Urinary bladder (tissue), 4 donors: ENCODE measurements around the gene FOXRED2. TPM values are rescaled to one million over a fixed set of nuclear protein-coding genes. Genes with fewer than 3 reads are reported as not detected.

Source experiments
- DNase-seq: peaks from one replicate; pipeline ENCODE4 v3.0.0-alpha.2; 2015; ENCODE audit errors: extremely low spot score
- H3K27ac ChIP-seq: one replicate; pipeline ENCODE4 v1.5.1; 2013; ENCODE audit warnings: low read depth, mild to moderate bottlenecking, moderate library complexity
- H3K36me3 ChIP-seq: one replicate; pipeline ENCODE4 v1.6.1; 2013; ENCODE audit warnings: mild to moderate bottlenecking, moderate library complexity; ENCODE audit not compliant: insufficient read depth
- H3K4me1 ChIP-seq: one replicate; pipeline ENCODE4 v1.6.1; 2013; ENCODE audit warnings: mild to moderate bottlenecking, moderate library complexity; ENCODE audit not compliant: insufficient read depth
- H3K4me3 ChIP-seq: one replicate; pipeline ENCODE4 v1.5.1; 2013; ENCODE audit warnings: low read depth, low read length
- WGBS: extraction: QIAGEN DNeasy Blood & Tissue Kit; methylation state at CpG from one replicate; pipeline ENCODE4 v1.1.7; 2013; 5-methylcytosine and 5-hydroxymethylcytosine counted together
- polyA plus RNA-seq: library from polyadenylated mRNA; stranded (reverse); fragments of 200-250 nt; gene quantifications from one replicate; pipeline ENCODE4 v1.2.3, GENCODE V29; 2013
- total RNA-seq: library from RNA; depleted of rRNA; stranded (reverse); fragments of >200 nt; gene quantifications from one replicate; pipeline ENCODE4 v1.2.3, GENCODE V29; 2014
- donor health status: healthy with polysubstance abuse.
- donor health status: healthy.

FOXRED2 gene
- total and polyA plus RNA-seq, 2 donors = 9.9 to 10.9 TPM

GRCh38 chr22:36470994-36471331, 35.9 kb downstream of the FOXRED2 start:
- DNase-seq = no peak
- H3K4me1 ChIP-seq = no peaks in the 10 kb centered on the region
- 43% methylated on average over 10 of the region's 10 CpGs for WGBS
- H3K27ac ChIP-seq = peak overlapping the region; percentile 12
- H3K4me3 ChIP-seq = no peak overlapping the region
- peaks cover 4% of the 10 kb centered on the region for H3K36me3 ChIP-seq

GRCh38 chr22:36470162-36470993, 36.5 kb downstream of the FOXRED2 start:
- WGBS = 30% methylated on average over 14 of the region's 14 CpGs
- H3K27ac ChIP-seq = peak overlapping the region; percentile 12
- peak; percentile 76 for DNase-seq
- H3K4me3 ChIP-seq = no peak overlapping the region
- no peaks in the 10 kb centered on the region for H3K4me1 ChIP-seq
- H3K36me3 ChIP-seq = no peaks in the 10 kb centered on the region

GRCh38 chr22:36469094-36469710, 37.6 kb downstream of the FOXRED2 start:
- no peak overlapping the region for H3K4me3 ChIP-seq
- 72% methylated on average over 14 of the region's 14 CpGs for WGBS
- no peak for DNase-seq
- no peaks in the 10 kb centered on the region for H3K36me3 ChIP-seq
- no peak overlapping the region for H3K27ac ChIP-seq
- H3K4me1 ChIP-seq = no peaks in the 10 kb centered on the region

- H3K4me3 ChIP-seq = no peak overlapping the region
- WGBS = 56% methylated on average over 7 of the region's 7 CpGs
- peak overlapping the region; percentile 40 for H3K27ac ChIP-seq
- no peak for DNase-seq
- H3K36me3 ChIP-seq = no peaks in the 10 kb centered on the region
- H3K4me1 ChIP-seq = no peaks in the 10 kb centered on the region
Observed at GRCh38 chr22:36467946-36468345, 38.9 kb downstream of the FOXRED2 start.

- no peak for DNase-seq
- H3K4me1 ChIP-seq = no peaks in the 10 kb centered on the region
- no peak overlapping the region for H3K4me3 ChIP-seq
- peak overlapping the region; percentile 40 for H3K27ac ChIP-seq
- no peaks in the 10 kb centered on the region for H3K36me3 ChIP-seq
- WGBS = 46% methylated on average over 14 of the region's 14 CpGs
Observed at GRCh38 chr22:36467042-36467810, 39.6 kb downstream of the FOXRED2 start.

GRCh38 chr22:36466258-36466657, 40.6 kb downstream of the FOXRED2 start:
- Histone ChIP-seq H3K36me3 (no peaks in the 10 kb centered on the region), H3K4me1 (no peaks in the 10 kb centered on the region), H3K27ac (peak overlapping the region; percentile 76), H3K4me3 (no peak overlapping the region)
- no peak for DNase-seq
- 78% methylated on average over 7 of the region's 7 CpGs for WGBS

GRCh38 chr22:36465232-36466021, 41.4 kb downstream of the FOXRED2 start:
- Histone ChIP-seq H3K4me3 (no peak overlapping the region), H3K4me1 (no peaks in the 10 kb centered on the region), H3K27ac (peak overlapping the region; percentile 76), H3K36me3 (no peaks in the 10 kb centered on the region)
- WGBS = 44% methylated on average over 25 of the region's 25 CpGs
- no peak for DNase-seq

GRCh38 chr22:36464715-36465231, 42.1 kb downstream of the FOXRED2 start:
- no peaks in the 10 kb centered on the region for H3K4me1 ChIP-seq
- 83% methylated on average over 20 of the region's 20 CpGs for WGBS
- no peaks in the 10 kb centered on the region for H3K36me3 ChIP-seq
- peak overlapping the region; percentile 35 for H3K27ac ChIP-seq
- no peak overlapping the region for H3K4me3 ChIP-seq
- no peak for DNase-seq

- Histone ChIP-seq H3K36me3 (no peaks in the 10 kb centered on the region), H3K4me1 (no peaks in the 10 kb centered on the region), H3K4me3 (no peak overlapping the region), H3K27ac (no peak overlapping the region)
- no peak for DNase-seq
- WGBS = 74% methylated on average over 17 of the region's 17 CpGs
Observed at GRCh38 chr22:36463783-36464184, 43.1 kb downstream of the FOXRED2 start.

- Histone ChIP-seq H3K27ac (no peak overlapping the region), H3K4me1 (no peaks in the 10 kb centered on the region), H3K4me3 (no peak overlapping the region), H3K36me3 (no peaks in the 10 kb centered on the region)
- WGBS = 58% methylated on average over 16 of the region's 16 CpGs
- no peak for DNase-seq
Observed at GRCh38 chr22:36461665-36462649, 44.9 kb downstream of the FOXRED2 start.

- Histone ChIP-seq H3K4me1 (no peaks in the 10 kb centered on the region), H3K36me3 (no peaks in the 10 kb centered on the region), H3K4me3 (no peak overlapping the region), H3K27ac (no peak overlapping the region)
- no peak for DNase-seq
- 84% methylated on average over 8 of the region's 8 CpGs for WGBS
Observed at GRCh38 chr22:36460202-36460601, 46.6 kb downstream of the FOXRED2 start.

GRCh38 chr22:36457688-36458450, 49.0 kb downstream of the FOXRED2 start:
- WGBS = 43% methylated on average over 14 of the region's 14 CpGs

More at GRCh38 chr22:36457688-36458450, 49.0 kb downstream of the FOXRED2 start:
- no peak for DNase-seq
- Histone ChIP-seq H3K4me3 (no peak overlapping the region), H3K4me1 (no peaks in the 10 kb centered on the region), H3K27ac (peak overlapping the region; percentile 1), H3K36me3 (no peaks in the 10 kb centered on the region)
